Endodermal cell (in vitro differentiated cells): ENCODE measurements around the gene BCL2. TPM values are rescaled to one million over a fixed set of nuclear protein-coding genes. Genes with fewer than 3 reads are reported as not detected.

Source experiments
- DNase-seq: peaks from one replicate; pipeline ENCODE4 v3.0.0-alpha.2; 2017
- H3K27ac ChIP-seq: 2 replicates; pipeline ENCODE4 v1.5.1; 2013; ENCODE audit warnings: mild to moderate bottlenecking, low read depth, low read length, moderate library complexity
- H3K27me3 ChIP-seq: 2 replicates; pipeline ENCODE4 v1.6.1; 2013; ENCODE audit warnings: mild to moderate bottlenecking, low read length, moderate library complexity; ENCODE audit not compliant: insufficient read depth, control insufficient read depth, poor library complexity, severe bottlenecking
- H3K36me3 ChIP-seq: 2 replicates; pipeline ENCODE4 v1.7.0; 2013; ENCODE audit warnings: mild to moderate bottlenecking, low read length, moderate library complexity; ENCODE audit not compliant: control insufficient read depth, insufficient read depth
- H3K4me1 ChIP-seq: one replicate; pipeline ENCODE4 v1.7.0; 2013; ENCODE audit warnings: low read length; ENCODE audit not compliant: control insufficient read depth, insufficient read depth
- H3K4me3 ChIP-seq: 2 replicates; pipeline ENCODE4 v1.5.1; 2013; ENCODE audit warnings: mild to moderate bottlenecking, low read length, moderate library complexity
- H3K9ac ChIP-seq: 2 replicates; pipeline ENCODE4 v1.6.1; 2013; ENCODE audit warnings: mild to moderate bottlenecking, low read length, moderate library complexity; ENCODE audit not compliant: poor library complexity, severe bottlenecking; ENCODE audit errors: extremely low read depth
- H3K9me3 ChIP-seq: 2 replicates; pipeline ENCODE4 v1.6.1; 2013; ENCODE audit warnings: mild to moderate bottlenecking, low read length, moderate library complexity; ENCODE audit not compliant: control insufficient read depth
- H3K27ac Mint-ChIP-seq: 2 replicates; pipeline ENCODE4 v1.8.0; 2020; ENCODE audit warnings: mixed read lengths
- H3K27me3 Mint-ChIP-seq: 2 replicates; pipeline ENCODE4 v1.8.0; 2021; ENCODE audit warnings: mild to moderate bottlenecking, mixed read lengths; ENCODE audit not compliant: insufficient read depth
- H3K36me3 Mint-ChIP-seq: 2 replicates; pipeline ENCODE4 v1.8.0; 2020; ENCODE audit warnings: low read depth, mixed read lengths
- H3K4me1 Mint-ChIP-seq: 2 replicates; pipeline ENCODE4 v1.8.0; 2020; ENCODE audit warnings: mixed read lengths
- H3K4me3 Mint-ChIP-seq: 2 replicates; pipeline ENCODE4 v1.8.0; 2020; ENCODE audit warnings: mild to moderate bottlenecking, moderate library complexity, mixed read lengths
- H3K9me3 Mint-ChIP-seq: 2 replicates; pipeline ENCODE4 v1.8.0; 2020; ENCODE audit warnings: mild to moderate bottlenecking, mixed read lengths
- WGBS, 2 experiments: methylation state at CpG; one replicate each; pipeline versions ENCODE4 v1.1.5 to v1.1.7; 2013; ENCODE audit warnings: missing lambda C conversion rate in 2 of 2, mixed read lengths in 1 of 2; ENCODE audit not compliant: insufficient coverage in 1 of 2, insufficient read length in 1 of 2; 5-methylcytosine and 5-hydroxymethylcytosine counted together
- total RNA-seq, 2 donors: library from RNA; stranded (reverse); fragmentation: NEBNext Ultra II Directional in 1 of 2; extraction: Animal tissue kit (Norgen Biotek cat#: 25700) in 1 of 2; gene quantifications; 2 replicates in 1 of 2; 3 replicates in 1 of 2; pipeline ENCODE4 v1.2.1, GENCODE V29; 2021
- TF ChIP-seq, protein P1 (sequence below): fragments of 200-600 bp; sonication (generic); conservative IDR thresholded peaks from 2 replicates; pipeline ENCODE4 v1.5.0; 2021; ENCODE audit warnings: antibody characterized with exemption, mild to moderate bottlenecking

The BCL2 gene
- total RNA-seq, 2 donors from 2014 or later: 1.4 to 2.3 TPM

DNA sequence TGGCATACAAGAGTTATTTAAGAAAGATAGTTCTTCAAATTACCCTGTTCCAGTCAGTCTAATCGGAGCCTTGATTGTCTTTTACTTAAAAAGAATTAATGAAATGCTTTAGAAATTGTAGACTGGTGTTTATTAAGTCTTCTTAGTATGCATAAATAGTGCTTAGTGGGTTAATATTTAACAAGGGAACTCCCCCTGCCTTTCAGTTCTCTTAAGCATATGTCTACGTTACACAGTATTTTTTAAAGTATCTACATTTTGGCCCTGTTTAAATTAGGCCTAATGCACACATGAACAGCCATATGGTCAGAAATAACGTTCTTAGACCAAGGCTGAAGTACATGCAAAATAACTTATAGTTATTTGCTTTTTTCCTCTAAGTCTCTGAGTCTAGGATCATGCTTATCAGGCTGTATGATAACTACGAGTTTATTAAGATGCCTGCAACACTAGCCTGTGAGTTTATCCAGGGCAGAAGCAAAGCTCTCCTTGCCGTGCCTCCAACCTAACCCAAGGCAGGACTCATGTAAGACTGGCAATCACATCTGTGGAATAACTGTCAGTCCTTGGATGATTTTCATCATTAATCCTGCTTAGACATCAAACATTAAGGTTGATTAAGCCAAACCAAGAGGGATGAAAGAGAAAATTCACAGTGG is 6.7 kb downstream of the BCL2 start:
- Histone ChIP-seq H3K4me3 (no peak overlapping the region), H3K9ac (no peak overlapping the region), H3K36me3 (no peaks in the 10 kb centered on the region), H3K27me3 (peaks cover 32% of the 10 kb centered on the region), H3K27ac (no peak overlapping the region), H3K4me1 (no peaks in the 10 kb centered on the region), H3K9me3 (no peaks in the 10 kb centered on the region)
- TF ChIP-seq, protein P1, sequence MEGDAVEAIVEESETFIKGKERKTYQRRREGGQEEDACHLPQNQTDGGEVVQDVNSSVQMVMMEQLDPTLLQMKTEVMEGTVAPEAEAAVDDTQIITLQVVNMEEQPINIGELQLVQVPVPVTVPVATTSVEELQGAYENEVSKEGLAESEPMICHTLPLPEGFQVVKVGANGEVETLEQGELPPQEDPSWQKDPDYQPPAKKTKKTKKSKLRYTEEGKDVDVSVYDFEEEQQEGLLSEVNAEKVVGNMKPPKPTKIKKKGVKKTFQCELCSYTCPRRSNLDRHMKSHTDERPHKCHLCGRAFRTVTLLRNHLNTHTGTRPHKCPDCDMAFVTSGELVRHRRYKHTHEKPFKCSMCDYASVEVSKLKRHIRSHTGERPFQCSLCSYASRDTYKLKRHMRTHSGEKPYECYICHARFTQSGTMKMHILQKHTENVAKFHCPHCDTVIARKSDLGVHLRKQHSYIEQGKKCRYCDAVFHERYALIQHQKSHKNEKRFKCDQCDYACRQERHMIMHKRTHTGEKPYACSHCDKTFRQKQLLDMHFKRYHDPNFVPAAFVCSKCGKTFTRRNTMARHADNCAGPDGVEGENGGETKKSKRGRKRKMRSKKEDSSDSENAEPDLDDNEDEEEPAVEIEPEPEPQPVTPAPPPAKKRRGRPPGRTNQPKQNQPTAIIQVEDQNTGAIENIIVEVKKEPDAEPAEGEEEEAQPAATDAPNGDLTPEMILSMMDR: no peak
- peaks cover 36% of the 10 kb centered on the region for H3K27me3 Mint-ChIP-seq
- H3K36me3 Mint-ChIP-seq: no peaks in the 10 kb centered on the region
- 90 to 94% methylated on average over 4 to 5 of the region's 5 CpGs for WGBS, 2 experiments
- H3K27ac Mint-ChIP-seq: no peak overlapping the region
- DNase-seq: no peak
- H3K9me3 Mint-ChIP-seq: no peaks in the 10 kb centered on the region
- H3K4me1 Mint-ChIP-seq: no peaks in the 10 kb centered on the region
- no peak overlapping the region for H3K4me3 Mint-ChIP-seq

DNA sequence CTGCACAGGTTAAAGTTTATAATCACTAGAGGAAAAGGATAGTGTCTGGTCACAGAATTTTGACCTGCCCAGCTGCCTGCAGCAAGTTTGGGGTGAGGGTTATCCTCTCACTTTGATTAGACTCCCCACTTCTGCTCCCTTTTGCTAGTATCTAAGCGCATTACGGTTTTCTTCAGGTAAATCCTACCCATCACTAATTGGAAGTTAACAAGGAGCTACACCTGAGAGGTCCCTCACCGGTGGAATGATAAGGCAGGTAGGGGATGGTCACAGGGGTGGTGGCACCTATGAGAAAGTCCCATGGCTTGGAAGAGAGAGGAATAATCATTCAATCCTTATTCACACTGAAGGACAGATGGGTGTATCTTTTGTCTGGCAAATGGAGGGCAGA is 7.6 kb downstream of the BCL2 start:
- Histone ChIP-seq H3K4me1 (no peaks in the 10 kb centered on the region), H3K27ac (no peak overlapping the region), H3K9me3 (no peaks in the 10 kb centered on the region), H3K4me3 (no peak overlapping the region), H3K36me3 (no peaks in the 10 kb centered on the region), H3K27me3 (peaks cover 24% of the 10 kb centered on the region), H3K9ac (no peak overlapping the region)
- WGBS, 2 experiments: 93% methylated on average over 3 of the region's 3 CpGs; no CpG with 5 or more reads in 1 of the 2 experiments
- Mint-ChIP-seq H3K27ac (no peak overlapping the region), H3K4me1 (no peaks in the 10 kb centered on the region), H3K9me3 (no peaks in the 10 kb centered on the region), H3K4me3 (no peak overlapping the region), H3K27me3 (peaks cover 27% of the 10 kb centered on the region), H3K36me3 (no peaks in the 10 kb centered on the region)
- TF ChIP-seq, protein P1: no peak
- DNase-seq: no peak

DNA sequence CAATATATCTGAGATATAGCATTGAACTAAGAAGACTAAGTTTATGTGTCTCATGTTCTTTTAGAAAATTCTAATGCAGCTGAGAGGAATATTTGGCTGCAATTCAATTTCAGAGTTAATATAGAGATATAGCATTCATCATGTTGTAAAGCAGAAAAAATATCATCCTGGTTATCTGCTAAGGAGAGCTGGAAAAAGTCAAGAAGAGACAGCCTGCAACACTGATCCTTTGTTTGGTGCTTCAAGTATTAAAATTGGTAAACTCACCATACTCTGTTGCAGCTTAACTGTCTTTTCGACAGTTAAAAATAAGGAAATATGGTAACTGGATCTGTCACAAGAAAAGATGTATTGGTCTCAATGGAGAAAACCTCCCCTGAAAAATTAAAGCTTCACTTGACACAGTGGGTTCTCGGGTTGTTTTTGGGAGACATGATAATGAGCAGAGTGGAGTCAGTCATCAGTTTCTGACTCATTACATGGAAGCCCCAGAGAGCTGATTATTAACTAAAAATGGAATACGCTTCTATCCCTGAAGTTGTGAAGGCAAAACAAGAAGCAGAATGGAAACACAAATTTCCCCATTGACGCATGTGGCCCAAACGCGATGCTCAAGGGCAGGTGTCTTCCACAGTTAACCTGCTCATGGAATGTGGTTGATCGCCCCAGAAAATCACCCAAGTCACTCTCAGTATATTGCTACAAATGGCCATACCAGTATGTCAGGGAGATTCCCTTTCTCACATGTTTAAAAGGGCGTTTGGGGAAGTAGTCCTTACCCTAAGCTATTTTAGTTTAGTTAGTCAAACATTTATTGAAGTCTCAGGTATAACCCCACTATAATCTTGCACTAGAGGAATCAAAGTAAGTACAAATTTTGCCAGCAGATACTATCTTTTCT is 8.2 kb downstream of the BCL2 start:
- Histone ChIP-seq H3K27ac (no peak overlapping the region), H3K4me3 (no peak overlapping the region), H3K9me3 (no peaks in the 10 kb centered on the region), H3K27me3 (peaks cover 18% of the 10 kb centered on the region), H3K36me3 (no peaks in the 10 kb centered on the region), H3K9ac (no peak overlapping the region), H3K4me1 (no peaks in the 10 kb centered on the region)
- no peak for DNase-seq
- TF ChIP-seq, protein P1: no peak
- no peaks in the 10 kb centered on the region for H3K36me3 Mint-ChIP-seq
- H3K4me3 Mint-ChIP-seq: no peak overlapping the region
- no peaks in the 10 kb centered on the region for H3K9me3 Mint-ChIP-seq
- peaks cover 21% of the 10 kb centered on the region for H3K27me3 Mint-ChIP-seq
- H3K4me1 Mint-ChIP-seq: no peaks in the 10 kb centered on the region
- no peak overlapping the region for H3K27ac Mint-ChIP-seq
- 84 to 88% methylated on average over 5 to 8 of the region's 8 CpGs for WGBS, 2 experiments
